ENCODE measurements around the gene GCLC. TPM values are rescaled to one million over a fixed set of nuclear protein-coding genes. Genes with fewer than 3 reads are reported as not detected.

The GCLC gene
- total and polyA plus RNA-seq, 10 of the 15 experiments (the other 5 are each of a cell fraction or from before 2014, with no cell fraction given): 6.5 to 23.6 (median 12.5) TPM

DNA sequence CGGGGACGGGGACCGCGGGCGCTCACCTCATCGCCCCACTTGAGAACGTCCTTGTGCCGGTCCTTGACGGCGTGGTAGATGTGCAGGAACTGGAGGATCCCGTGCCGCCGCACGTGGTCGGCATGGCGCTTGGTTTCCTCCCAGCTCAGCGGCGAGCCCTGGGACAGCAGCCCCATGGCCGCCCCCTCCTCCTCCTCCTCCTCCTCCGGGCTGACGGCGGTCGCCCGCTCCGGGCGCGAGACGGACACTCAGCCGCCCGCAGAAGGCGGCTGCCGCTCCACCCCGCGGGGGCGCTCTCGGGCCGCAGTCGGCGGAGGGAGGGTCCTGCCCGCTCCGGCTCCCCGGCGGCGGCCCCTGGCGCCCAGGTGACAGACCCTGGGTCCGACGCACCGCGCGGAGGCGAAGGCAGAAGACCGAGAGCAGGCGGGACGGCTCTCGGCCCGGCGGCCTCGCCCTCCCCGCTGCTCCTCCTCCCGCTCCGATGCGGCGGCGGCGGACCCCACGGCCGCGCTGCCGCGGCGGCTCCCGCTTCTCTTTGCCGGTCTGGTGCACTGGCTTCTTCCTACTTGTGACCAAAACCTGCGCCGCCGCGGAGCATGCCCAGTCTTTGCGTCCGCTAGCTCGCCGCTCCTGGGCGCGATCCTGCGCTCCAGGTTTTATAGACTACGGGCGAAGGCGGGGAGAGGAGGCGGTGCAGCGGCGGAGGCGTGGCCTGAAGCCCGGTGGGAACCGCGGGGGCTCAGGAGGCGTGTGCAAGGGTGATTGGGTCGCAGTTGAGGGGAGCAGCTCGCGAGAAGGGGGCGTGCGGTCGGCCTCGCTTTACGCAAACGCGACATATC is at the start of gene GCLC (continued):
- TF ChIP-seq POLR2AphosphoS5 (IDR thresholded peaks at IDR 0.05; ENCODE audit: low read length) (peak; percentile 68), DPF2 (IDR thresholded peaks at IDR 0.05) (peak; percentile 93), MTA3 (IDR thresholded peaks at IDR 0.05; ENCODE audit: borderline replicate concordance, low read length) (no peak), NR2F1 (conservative IDR thresholded peaks at IDR 0.05) (peak; percentile 72; the same call in 1 of the 2 replicates), ZNF592 (IDR thresholded peaks at IDR 0.05) (peak; percentile 83; the same call in 1 of the 2 replicates), MTA2 (IDR thresholded peaks at IDR 0.05; ENCODE audit: low read depth) (no peak), ZNF24 (IDR thresholded peaks at IDR 0.05) (peak; percentile 69; the same call in 1 of the 2 replicates), KDM1A (IDR thresholded peaks at IDR 0.05; ENCODE audit: borderline replicate concordance) (no peak), ATF7 (IDR thresholded peaks at IDR 0.05; ENCODE audit: low read depth) (no peak), ZNF207 (IDR thresholded peaks at IDR 0.05; ENCODE audit: borderline replicate concordance) (peak; percentile 81; the same call in 1 of the 2 replicates), TAF1 (IDR thresholded peaks at IDR 0.05; ENCODE audit: borderline replicate concordance, low read depth, low read length) (0 out of 2 replicates have a peak, but pooled peaks have one; percentile 6), RCOR1 (conservative IDR thresholded peaks at IDR 0.05; ENCODE audit: low read depth, low read length) (no peak), IKZF2 (IDR thresholded peaks at IDR 0.05) (no peak), NR2C2 (IDR thresholded peaks at IDR 0.05; ENCODE audit: borderline replicate concordance, control insufficient read depth, insufficient read length, low read depth) (no peak), ZNF217 (IDR thresholded peaks at IDR 0.05) (peak; percentile 94)
- TF ChIP-seq, protein P1, sequence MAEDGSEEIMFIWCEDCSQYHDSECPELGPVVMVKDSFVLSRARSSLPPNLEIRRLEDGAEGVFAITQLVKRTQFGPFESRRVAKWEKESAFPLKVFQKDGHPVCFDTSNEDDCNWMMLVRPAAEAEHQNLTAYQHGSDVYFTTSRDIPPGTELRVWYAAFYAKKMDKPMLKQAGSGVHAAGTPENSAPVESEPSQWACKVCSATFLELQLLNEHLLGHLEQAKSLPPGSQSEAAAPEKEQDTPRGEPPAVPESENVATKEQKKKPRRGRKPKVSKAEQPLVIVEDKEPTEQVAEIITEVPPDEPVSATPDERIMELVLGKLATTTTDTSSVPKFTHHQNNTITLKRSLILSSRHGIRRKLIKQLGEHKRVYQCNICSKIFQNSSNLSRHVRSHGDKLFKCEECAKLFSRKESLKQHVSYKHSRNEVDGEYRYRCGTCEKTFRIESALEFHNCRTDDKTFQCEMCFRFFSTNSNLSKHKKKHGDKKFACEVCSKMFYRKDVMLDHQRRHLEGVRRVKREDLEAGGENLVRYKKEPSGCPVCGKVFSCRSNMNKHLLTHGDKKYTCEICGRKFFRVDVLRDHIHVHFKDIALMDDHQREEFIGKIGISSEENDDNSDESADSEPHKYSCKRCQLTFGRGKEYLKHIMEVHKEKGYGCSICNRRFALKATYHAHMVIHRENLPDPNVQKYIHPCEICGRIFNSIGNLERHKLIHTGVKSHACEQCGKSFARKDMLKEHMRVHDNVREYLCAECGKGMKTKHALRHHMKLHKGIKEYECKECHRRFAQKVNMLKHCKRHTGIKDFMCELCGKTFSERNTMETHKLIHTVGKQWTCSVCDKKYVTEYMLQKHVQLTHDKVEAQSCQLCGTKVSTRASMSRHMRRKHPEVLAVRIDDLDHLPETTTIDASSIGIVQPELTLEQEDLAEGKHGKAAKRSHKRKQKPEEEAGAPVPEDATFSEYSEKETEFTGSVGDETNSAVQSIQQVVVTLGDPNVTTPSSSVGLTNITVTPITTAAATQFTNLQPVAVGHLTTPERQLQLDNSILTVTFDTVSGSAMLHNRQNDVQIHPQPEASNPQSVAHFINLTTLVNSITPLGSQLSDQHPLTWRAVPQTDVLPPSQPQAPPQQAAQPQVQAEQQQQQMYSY (CRISPR knock-in tag; IDR thresholded peaks at IDR 0.05): no peak
- TF ChIP-seq, protein P2, sequence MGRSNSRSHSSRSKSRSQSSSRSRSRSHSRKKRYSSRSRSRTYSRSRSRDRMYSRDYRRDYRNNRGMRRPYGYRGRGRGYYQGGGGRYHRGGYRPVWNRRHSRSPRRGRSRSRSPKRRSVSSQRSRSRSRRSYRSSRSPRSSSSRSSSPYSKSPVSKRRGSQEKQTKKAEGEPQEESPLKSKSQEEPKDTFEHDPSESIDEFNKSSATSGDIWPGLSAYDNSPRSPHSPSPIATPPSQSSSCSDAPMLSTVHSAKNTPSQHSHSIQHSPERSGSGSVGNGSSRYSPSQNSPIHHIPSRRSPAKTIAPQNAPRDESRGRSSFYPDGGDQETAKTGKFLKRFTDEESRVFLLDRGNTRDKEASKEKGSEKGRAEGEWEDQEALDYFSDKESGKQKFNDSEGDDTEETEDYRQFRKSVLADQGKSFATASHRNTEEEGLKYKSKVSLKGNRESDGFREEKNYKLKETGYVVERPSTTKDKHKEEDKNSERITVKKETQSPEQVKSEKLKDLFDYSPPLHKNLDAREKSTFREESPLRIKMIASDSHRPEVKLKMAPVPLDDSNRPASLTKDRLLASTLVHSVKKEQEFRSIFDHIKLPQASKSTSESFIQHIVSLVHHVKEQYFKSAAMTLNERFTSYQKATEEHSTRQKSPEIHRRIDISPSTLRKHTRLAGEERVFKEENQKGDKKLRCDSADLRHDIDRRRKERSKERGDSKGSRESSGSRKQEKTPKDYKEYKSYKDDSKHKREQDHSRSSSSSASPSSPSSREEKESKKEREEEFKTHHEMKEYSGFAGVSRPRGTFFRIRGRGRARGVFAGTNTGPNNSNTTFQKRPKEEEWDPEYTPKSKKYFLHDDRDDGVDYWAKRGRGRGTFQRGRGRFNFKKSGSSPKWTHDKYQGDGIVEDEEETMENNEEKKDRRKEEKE (IDR thresholded peaks at IDR 0.05): peak; percentile 61; the same call in 1 of the 2 replicates
- TF ChIP-seq, protein P3, sequence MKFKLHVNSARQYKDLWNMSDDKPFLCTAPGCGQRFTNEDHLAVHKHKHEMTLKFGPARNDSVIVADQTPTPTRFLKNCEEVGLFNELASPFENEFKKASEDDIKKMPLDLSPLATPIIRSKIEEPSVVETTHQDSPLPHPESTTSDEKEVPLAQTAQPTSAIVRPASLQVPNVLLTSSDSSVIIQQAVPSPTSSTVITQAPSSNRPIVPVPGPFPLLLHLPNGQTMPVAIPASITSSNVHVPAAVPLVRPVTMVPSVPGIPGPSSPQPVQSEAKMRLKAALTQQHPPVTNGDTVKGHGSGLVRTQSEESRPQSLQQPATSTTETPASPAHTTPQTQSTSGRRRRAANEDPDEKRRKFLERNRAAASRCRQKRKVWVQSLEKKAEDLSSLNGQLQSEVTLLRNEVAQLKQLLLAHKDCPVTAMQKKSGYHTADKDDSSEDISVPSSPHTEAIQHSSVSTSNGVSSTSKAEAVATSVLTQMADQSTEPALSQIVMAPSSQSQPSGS (IDR thresholded peaks at IDR 0.05; ENCODE audit: low read length): no peak

All from GM12878 (cell line).